Smooth muscle cell (in vitro differentiated cells): ENCODE results near the gene ST3GAL6. TPM values are rescaled to one million over a fixed set of nuclear protein-coding genes. Genes with fewer than 3 reads are reported as not detected.

Experiments used
- DNase-seq: peaks from one replicate; lab custom pipeline; 2025; ENCODE audit not compliant: unreplicated experiment; lab: John Stamatoyannopoulos, UW
- H2AFZ ChIP-seq: fragments of 200-600 bp; sonication (generic); 2 replicates; pipeline ENCODE4 v1.6.0; 2016; ENCODE audit warnings: antibody characterized with exemption, low read depth, mild to moderate bottlenecking
- H3F3A ChIP-seq: fragments of 200-600 bp; sonication (generic); 2 replicates; pipeline ENCODE4 v1.6.0; 2017; ENCODE audit warnings: antibody characterized with exemption, low read depth
- H3K27ac ChIP-seq: fragments of 200-600 bp; sonication (generic); 2 replicates; pipeline ENCODE4 v1.5.1; 2016; ENCODE audit warnings: low read depth, mild to moderate bottlenecking
- H3K27me3 ChIP-seq: fragments of 200-600 bp; sonication (generic); 2 replicates; pipeline ENCODE4 v1.6.1; 2016; ENCODE audit warnings: low read depth, mild to moderate bottlenecking
- H3K36me3 ChIP-seq: fragments of 200-600 bp; sonication (generic); 2 replicates; pipeline ENCODE4 v1.5.1; 2016; ENCODE audit warnings: low read depth
- H3K4me1 ChIP-seq: fragments of 200-600 bp; sonication (generic); 2 replicates; pipeline ENCODE4 v1.5.1; 2016; ENCODE audit warnings: low read depth
- H3K4me2 ChIP-seq: fragments of 200-600 bp; sonication (generic); 2 replicates; pipeline ENCODE4 v1.6.0; 2016; ENCODE audit warnings: mild to moderate bottlenecking
- H3K4me3 ChIP-seq: fragments of 200-600 bp; sonication (generic); 2 replicates; pipeline ENCODE4 v1.5.1; 2016; ENCODE audit warnings: mild to moderate bottlenecking
- H3K79me2 ChIP-seq: fragments of 200-600 bp; sonication (generic); 2 replicates; pipeline ENCODE4 v1.6.0; 2016; ENCODE audit warnings: low read depth, mild to moderate bottlenecking
- H3K9ac ChIP-seq: fragments of 200-600 bp; sonication (generic); 2 replicates; pipeline ENCODE4 v1.6.0; 2016; ENCODE audit warnings: low read depth
- H3K9me3 ChIP-seq: fragments of 200-600 bp; sonication (generic); replicated peaks from 2 replicates; pipeline ENCODE4 v1.5.1; 2016; ENCODE audit warnings: low read depth
- H4K20me1 ChIP-seq: fragments of 200-600 bp; sonication (generic); 2 replicates; pipeline ENCODE4 v1.6.0; 2016; ENCODE audit warnings: low read depth
- WGBS: methylation state at CpG from one replicate; pipeline ENCODE4 v1.1.7; 2016; ENCODE audit warnings: low lambda C conversion rate; 5-methylcytosine and 5-hydroxymethylcytosine counted together
- polyA plus RNA-seq: library from polyadenylated mRNA; unstranded; fragments of >200 nt; fragmentation: Nextera tagmentation; extraction: Ambion mirVana; gene quantifications from 2 replicates; pipeline ENCODE4 v1.2.1, GENCODE V29; 2016
- total RNA-seq: library from RNA; depleted of rRNA; stranded (reverse); fragments of >200 nt; gene quantifications from 2 replicates; pipeline ENCODE4 v1.2.3, GENCODE V29; 2014
- TF ChIP-seq, protein P1 (sequence below): fragments of 200-600 bp; sonication (generic); IDR thresholded peaks from 2 replicates; pipeline ENCODE4 v1.5.1; 2017; ENCODE audit warnings: borderline replicate concordance, mild to moderate bottlenecking, antibody characterized with exemption; ENCODE audit not compliant: insufficient read depth, poor library complexity, severe bottlenecking

Gene ST3GAL6
- total and polyA plus RNA-seq, 2 experiments from 2014 or later, result 19.4 to 40.7 TPM

DNA sequence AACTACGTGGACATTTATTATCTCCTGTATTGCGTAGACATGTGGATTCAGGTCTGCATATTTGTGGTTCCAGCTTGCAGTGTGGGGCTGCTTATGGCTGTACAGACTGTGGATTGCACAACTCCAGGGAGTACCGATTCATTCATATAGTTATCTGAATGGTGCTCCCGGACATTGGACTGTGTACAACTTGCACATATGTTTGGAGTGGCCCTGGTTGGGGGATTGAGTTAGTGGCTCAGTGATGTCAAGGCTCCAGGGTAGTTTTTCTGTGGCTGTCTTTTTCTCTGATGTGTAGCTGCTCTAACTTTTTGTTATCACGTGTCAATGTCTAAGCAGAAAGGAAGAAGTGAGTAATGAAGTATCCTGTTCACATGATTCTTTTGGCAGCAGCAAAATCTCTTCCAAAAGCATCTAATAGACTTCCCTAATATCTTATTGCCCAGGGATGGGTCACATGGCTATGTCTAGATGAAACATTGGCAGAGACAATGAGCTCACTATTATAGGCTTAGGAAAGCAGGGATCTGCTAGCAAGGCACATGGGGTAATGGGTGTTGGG is 15.8 kb downstream of the ST3GAL6 start:
- H3K9me3 ChIP-seq, result no peaks in the 10 kb centered on the region
- H3K79me2 ChIP-seq, result no peaks in the 10 kb centered on the region
- H2AFZ ChIP-seq, result no peak overlapping the region
- H3K4me1 ChIP-seq, result peaks cover 10% of the 10 kb centered on the region
- H3K4me2 ChIP-seq, result peak overlapping the region; percentile 68
- peaks cover 25% of the 10 kb centered on the region for H3F3A ChIP-seq
- peak overlapping the region; percentile 97 for H3K27ac ChIP-seq
- WGBS, result 4% methylated on average over 5 of the region's 5 CpGs
- H3K27me3 ChIP-seq, result no peaks in the 10 kb centered on the region
- TF ChIP-seq, protein P1, sequence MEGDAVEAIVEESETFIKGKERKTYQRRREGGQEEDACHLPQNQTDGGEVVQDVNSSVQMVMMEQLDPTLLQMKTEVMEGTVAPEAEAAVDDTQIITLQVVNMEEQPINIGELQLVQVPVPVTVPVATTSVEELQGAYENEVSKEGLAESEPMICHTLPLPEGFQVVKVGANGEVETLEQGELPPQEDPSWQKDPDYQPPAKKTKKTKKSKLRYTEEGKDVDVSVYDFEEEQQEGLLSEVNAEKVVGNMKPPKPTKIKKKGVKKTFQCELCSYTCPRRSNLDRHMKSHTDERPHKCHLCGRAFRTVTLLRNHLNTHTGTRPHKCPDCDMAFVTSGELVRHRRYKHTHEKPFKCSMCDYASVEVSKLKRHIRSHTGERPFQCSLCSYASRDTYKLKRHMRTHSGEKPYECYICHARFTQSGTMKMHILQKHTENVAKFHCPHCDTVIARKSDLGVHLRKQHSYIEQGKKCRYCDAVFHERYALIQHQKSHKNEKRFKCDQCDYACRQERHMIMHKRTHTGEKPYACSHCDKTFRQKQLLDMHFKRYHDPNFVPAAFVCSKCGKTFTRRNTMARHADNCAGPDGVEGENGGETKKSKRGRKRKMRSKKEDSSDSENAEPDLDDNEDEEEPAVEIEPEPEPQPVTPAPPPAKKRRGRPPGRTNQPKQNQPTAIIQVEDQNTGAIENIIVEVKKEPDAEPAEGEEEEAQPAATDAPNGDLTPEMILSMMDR, result no peak
- no peaks in the 10 kb centered on the region for H3K36me3 ChIP-seq
- H3K9ac ChIP-seq, result peak overlapping the region; percentile 86
- H3K4me3 ChIP-seq, result no peak overlapping the region
- no peaks in the 10 kb centered on the region for H4K20me1 ChIP-seq
- peak; percentile 5 for DNase-seq

GRCh38 chr3:98779541-98780335 is 16.6 kb downstream of the ST3GAL6 start:
- Histone ChIP-seq H2AFZ (no peak overlapping the region), H4K20me1 (no peaks in the 10 kb centered on the region), H3K36me3 (no peaks in the 10 kb centered on the region), H3K79me2 (no peaks in the 10 kb centered on the region), H3K27ac (peak overlapping the region; percentile 97), H3K9me3 (no peaks in the 10 kb centered on the region), H3K4me1 (peaks cover 13% of the 10 kb centered on the region), H3K4me3 (no peak overlapping the region), H3K4me2 (peak overlapping the region; percentile 68), H3K9ac (peak overlapping the region; percentile 86), H3K27me3 (no peaks in the 10 kb centered on the region), H3F3A (peaks cover 27% of the 10 kb centered on the region)
- TF ChIP-seq, protein P1, result no peak
- 51% methylated on average over 4 of the region's 4 CpGs for WGBS
- no peak for DNase-seq

DNA sequence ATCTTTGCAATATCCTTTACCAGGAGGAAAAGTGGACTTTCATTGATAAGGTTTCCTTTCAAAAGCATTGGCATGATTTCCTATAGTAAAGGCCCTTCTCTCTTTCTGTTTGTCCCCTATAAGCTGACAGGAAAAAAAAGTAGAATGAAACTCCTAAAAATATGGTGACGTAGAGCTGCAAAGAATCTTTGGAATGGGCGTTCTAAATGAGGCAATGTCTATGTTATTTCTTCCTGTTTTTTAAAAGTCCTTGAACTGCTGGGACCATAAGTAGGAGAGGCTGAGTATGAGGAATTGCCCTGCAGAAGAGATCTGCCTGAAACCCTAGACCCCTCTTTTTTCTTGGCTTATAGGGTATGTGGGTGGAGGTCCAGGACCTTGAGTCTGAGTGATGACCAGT is 17.2 kb downstream of the ST3GAL6 start:
- H3K9ac ChIP-seq, result peak overlapping the region; percentile 86
- peak overlapping the region; percentile 68 for H3K4me2 ChIP-seq
- no peak overlapping the region for H2AFZ ChIP-seq
- H4K20me1 ChIP-seq, result no peaks in the 10 kb centered on the region
- no peaks in the 10 kb centered on the region for H3K79me2 ChIP-seq
- TF ChIP-seq, protein P1, result no peak
- peaks cover 29% of the 10 kb centered on the region for H3F3A ChIP-seq
- WGBS, result 54% methylated on average over 2 of the region's 2 CpGs
- peak overlapping the region; percentile 97 for H3K27ac ChIP-seq
- peaks cover 14% of the 10 kb centered on the region for H3K4me1 ChIP-seq
- H3K9me3 ChIP-seq, result no peaks in the 10 kb centered on the region
- H3K36me3 ChIP-seq, result no peaks in the 10 kb centered on the region
- no peak overlapping the region for H3K4me3 ChIP-seq
- DNase-seq, result no peak
- H3K27me3 ChIP-seq, result no peaks in the 10 kb centered on the region
